GM21529 (cell line): Measurements from ENCODE around the gene SIRT3.

ENCODE experiments used
- ATAC-seq: cut with Tn5 transposase; IDR thresholded peaks from one replicate; pipeline ENCODE4 v1.9.1; 2021; ENCODE audit not compliant: unreplicated experiment

The SIRT3 gene

DNA sequence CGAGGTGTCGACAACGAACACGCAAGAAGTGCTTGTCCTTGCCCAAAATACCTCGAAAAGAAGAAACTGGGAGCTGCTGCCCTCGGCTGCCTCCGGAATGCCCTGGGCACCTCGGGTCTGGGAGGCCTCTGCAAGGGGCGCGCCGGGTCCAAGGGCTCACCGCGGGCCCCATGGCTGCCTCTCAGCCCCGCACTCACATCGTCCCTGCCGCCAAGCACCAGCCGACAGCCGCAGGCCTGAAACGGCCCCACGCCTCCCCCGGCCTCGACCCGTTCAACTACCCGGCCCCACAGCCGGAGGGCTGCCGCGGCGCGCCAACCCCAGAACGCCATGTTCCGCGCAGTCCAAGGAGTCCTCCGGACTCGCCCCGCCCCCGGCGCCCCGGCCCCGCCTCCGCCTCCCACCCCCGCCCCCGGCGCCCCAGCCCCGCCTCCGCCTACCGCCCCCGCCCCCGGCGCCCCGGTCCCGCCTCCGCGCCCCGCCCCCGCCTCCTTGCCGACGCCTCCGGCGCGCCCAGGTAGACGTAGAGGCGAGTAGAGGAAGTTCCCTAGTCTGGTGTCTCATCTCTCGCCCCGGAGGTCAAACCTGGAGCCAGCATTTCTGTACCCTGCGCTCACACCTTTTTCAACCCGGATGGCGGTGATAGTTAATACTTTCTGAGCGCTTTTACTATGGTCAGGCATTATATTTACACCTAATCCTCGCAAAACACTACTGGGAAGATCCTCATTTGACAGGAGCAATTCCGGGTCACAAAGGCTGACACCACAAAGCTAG lies at the start of gene SIRT3:
Gene SIRT3 (minus strand): TSS at position 346 of the 777 bp plus-strand sequence. CDS start 14 bp downstream, at position 332.
- ATAC-seq, result peak; percentile 74

DNA sequence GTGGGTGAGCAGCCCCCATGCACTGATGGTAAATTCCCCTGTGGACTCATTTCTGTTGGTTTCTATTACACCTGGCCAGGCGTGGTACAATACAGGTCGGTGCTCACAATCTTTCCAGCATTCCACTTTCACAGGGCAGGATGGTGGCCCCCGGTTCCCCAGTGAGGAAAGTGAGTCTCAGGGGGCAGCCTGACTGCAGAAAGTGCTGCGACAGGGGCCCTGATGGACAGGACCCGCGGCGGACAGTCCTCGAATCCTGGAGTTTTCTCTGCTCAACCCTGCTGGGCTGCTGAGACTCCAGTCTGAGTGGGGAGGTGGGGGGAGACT lies 49.7 kb upstream of the SIRT3 start:
- ATAC-seq, result no peak

DNA sequence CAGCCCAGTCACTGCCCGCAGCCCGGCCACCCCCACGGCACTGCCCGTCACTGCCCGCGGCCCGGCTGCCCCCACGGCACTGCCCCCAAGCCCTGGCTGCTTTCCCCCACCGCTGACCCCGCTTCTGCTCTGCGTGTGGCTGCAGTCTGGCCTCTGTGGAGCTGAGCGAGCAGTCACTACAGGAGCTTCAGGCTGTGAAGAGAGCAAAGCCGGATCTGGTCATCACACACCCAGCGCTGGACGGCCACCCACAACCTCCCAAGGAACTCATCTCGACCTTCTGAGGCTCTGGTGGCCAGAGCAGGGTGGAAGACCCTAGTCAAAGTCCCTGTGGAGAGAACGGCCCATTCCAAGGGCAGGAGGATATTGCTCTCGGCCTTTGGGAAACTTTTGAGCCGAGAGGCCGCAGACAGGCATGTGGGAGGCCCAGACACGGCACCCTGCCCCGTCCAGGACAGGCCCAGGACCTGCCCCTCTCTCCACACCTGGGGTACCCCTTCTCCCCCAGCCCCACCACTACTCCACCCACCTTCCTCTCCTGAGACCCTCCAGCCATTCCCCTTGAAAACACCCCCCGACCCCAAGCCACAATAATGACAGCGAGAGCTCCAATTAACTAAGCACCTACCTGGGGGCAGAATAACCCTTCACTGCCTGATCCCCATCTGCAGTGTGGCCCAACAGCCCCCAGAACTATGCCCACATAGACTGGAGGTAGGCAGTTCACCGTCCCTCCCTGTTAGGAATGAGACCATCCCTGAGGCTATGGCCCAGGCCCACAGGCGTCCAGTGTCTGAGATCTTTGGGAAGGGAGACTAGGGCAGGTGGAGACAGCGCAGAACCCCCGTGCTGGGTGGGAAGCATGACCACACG lies 49.1 kb upstream of the SIRT3 start:
- no peak for ATAC-seq

DNA sequence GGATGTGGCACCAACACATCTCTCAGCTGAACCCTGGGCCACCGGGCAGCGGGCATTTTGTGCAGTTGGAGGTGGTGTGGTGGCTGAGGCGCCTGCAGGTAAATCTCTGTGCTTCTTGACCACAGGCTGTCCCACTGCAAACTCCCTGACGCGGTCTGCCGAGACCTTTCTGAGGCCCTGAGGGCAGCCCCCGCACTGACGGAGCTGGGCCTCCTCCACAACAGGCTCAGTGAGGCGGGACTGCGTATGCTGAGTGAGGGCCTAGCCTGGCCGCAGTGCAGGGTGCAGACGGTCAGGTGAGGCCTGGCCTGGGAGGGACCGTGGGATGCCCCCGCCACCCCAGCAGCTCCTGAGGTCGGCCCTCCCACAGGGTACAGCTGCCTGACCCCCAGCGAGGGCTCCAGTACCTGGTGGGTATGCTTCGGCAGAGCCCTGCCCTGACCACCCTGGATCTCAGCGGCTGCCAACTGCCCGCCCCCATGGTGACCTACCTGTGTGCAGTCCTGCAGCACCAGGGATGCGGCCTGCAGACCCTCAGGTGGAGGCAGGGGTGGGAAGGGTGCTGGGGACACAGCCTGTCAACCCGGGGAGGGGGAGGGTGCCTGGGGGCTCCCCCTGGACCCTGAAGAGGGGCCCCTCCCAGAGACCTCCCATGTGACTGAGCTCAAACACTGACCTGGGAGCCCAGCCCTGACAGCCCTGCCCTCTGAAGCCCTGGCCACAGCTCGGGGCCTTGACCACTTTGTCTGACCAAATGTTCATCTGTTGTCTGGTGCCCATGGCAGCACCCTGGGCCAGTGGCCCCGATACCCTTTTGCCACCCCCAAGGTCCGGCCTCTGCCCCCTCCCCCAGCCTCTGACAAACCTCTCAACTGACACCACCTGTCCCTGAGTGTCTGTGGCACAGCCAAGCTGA lies 48.2 kb upstream of the SIRT3 start:
- ATAC-seq, result no peak

DNA sequence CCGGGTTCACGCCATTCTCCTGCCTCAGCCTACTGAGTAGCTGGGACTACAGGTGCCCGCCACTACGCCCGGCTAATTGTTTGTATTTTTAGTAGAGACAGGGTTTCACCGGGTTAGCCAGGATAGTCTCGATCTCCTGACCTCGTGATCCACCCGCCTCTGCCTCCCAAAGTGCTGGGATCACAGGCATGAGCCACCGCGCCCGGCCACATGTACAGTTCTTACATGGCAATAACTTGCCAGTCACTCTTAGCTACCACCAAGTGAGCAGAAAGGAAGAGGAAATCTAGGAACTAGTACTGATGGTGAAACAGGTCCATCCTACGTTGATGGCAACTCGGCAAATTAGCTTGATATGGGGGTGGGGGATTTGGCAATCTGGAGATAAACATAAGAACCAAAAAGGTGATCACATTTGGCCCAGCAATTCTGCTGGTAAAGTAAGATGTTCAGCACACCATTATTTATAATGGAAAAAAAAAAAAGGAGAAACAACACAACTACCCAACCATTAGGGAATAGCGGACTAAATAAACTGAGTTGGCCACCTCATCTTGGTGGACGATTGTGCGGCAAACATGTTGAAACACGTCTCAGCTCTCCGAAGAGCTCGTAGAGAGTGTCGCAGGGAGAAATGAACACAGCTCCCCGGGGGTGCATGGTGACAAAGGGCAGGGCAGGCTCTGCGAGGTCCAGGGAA lies 47.4 kb upstream of the SIRT3 start:
- ATAC-seq, result no peak

DNA sequence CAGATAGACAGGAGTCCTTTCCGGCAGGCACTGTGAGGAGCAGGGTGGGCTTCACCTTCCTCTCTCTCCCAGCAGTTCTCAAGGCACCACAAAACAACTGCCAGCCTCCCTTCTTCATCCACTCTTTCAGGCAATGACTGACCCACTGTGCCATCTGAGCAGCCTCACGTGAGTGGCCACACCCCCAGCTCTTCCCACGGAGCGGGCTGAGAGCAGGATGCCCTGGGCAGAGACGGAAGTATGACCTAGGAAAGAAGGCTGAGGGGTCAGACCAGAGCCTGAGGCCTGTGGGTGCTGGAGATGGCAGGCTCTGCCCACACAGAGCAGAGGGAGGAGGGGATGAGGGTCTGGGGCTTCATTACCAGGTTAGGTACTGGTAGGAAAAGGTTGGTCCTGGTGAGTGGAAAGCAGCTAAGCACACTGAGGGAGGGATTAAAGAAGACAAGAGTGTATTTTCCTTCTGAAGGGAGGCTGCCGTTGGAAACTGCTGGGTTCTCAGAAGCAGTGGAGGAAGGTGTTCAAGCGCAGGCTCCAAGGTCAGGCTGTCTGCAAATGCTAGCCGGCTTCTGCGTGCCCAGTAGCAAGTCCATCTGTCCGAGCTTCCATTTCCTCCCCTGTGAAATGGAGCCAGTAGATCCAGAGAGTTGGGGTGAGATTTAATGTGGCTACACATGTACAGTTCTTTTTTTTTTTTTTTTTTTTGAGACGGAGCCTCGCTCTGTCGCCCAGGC lies 46.7 kb upstream of the SIRT3 start:
- ATAC-seq, result no peak

DNA sequence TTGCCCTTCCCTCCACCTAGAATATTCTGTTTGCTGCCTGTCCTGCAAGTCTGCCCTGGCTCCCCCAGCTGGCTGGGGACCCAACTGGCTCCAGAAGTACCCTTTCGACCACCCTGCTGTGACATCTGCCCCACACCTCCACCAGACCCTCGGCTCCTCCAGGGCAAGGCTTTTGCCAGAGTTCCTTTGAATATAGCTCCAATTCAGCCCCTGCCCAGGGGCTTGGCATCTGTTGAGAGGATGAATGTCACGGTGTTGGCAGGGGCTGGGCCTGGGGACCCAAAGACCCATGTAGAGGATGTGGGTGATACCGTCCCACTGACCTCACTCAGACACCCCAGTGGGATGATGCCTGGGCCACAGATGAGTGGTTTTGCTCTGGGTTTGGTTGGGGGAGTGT lies 46.0 kb upstream of the SIRT3 start:
- ATAC-seq, result no peak

DNA sequence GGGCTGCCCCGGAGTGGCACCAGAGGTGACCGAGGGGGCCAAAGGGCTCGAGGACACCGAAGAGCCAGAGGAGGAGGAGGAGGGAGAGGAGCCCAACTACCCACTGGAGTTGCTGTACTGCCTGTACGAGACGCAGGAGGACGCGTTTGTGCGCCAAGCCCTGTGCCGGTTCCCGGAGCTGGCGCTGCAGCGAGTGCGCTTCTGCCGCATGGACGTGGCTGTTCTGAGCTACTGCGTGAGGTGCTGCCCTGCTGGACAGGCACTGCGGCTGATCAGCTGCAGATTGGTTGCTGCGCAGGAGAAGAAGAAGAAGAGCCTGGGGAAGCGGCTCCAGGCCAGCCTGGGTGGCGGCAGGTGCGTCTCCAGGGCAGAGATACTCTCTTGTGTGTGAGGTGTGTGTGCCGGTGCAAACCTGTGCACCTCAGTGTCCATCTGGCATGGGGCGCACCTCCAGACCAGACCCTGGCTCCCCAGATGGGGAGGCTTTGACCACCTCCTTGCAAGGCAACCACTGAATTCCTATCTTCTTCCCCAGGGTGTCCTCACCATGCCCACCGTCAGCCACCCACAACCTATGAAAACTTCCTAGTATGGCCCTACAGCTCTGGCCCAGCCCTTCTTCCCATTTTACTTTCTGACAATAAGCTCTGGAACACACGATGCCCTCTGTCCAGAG lies 45.5 kb upstream of the SIRT3 start:
- no peak for ATAC-seq

DNA sequence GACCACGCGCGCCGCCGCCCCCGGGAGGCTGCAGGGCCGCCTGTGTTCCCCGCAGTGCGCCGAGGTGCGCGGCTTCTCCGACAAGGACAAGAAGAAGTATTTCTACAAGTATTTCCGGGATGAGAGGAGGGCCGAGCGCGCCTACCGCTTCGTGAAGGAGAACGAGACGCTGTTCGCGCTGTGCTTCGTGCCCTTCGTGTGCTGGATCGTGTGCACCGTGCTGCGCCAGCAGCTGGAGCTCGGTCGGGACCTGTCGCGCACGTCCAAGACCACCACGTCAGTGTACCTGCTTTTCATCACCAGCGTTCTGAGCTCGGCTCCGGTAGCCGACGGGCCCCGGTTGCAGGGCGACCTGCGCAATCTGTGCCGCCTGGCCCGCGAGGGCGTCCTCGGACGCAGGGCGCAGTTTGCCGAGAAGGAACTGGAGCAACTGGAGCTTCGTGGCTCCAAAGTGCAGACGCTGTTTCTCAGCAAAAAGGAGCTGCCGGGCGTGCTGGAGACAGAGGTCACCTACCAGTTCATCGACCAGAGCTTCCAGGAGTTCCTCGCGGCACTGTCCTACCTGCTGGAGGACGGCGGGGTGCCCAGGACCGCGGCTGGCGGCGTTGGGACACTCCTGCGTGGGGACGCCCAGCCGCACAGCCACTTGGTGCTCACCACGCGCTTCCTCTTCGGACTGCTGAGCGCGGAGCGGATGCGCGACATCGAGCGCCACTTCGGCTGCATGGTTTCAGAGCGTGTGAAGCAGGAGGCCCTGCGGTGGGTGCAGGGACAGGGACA lies 44.8 kb upstream of the SIRT3 start:
- no peak for ATAC-seq

DNA sequence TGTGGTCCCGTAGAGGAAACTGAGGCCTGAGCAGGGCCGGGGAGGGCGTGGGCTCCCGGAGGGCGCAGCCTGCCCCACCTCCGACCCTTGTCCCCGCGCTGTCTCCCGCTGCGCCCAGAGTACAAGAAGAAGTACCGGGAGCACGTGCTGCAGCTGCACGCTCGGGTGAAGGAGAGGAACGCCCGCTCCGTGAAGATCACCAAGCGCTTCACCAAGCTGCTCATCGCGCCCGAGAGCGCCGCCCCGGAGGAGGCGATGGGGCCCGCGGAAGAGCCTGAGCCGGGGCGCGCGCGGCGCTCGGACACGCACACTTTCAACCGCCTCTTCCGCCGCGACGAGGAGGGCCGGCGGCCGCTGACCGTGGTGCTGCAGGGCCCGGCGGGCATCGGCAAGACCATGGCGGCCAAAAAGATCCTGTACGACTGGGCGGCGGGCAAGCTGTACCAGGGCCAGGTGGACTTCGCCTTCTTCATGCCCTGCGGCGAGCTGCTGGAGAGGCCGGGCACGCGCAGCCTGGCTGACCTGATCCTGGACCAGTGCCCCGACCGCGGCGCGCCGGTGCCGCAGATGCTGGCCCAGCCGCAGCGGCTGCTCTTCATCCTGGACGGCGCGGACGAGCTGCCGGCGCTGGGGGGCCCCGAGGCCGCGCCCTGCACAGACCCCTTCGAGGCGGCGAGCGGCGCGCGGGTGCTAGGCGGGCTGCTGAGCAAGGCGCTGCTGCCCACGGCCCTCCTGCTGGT lies 44.0 kb upstream of the SIRT3 start:
- no peak for ATAC-seq

DNA sequence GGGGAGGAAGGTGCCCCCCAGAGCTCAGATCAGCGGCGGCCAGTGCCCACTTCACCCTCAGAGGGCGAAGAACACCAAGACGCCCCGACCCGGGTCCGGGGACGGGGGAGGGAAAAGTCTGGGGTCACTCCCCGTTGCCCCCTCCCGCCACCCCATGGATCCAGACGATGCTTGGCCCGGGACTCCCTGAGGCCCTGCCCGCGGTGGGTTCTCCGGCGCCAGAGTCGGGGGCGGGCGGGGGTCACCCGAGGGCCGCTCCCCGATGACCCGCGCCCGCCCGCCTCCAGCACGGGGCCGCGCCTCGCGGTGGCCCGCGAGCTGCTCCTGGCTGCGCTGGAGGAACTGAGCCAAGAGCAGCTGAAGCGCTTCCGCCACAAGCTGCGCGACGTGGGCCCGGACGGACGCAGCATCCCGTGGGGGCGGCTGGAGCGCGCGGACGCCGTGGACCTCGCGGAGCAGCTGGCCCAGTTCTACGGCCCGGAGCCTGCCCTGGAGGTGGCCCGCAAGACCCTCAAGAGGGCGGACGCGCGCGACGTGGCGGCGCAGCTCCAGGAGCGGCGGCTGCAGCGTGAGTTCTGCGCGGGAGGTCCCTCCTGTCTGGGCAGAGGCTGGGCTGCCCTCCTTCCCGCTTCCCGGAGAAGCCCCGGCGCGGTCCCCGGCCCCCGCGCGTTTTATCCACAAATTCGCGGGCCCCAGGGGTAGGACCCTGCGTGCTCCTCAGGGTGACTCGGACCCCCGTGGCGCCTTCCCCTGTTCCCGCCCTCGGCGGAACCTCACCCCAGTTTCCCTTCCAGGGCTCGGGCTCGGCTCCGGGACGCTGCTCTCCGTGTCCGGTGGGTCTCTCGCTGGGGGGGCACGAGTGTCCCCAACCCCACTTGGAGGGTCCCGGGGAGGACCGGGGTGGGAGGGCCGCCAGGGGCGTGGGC lies 43.2 kb upstream of the SIRT3 start:
- no peak for ATAC-seq

DNA sequence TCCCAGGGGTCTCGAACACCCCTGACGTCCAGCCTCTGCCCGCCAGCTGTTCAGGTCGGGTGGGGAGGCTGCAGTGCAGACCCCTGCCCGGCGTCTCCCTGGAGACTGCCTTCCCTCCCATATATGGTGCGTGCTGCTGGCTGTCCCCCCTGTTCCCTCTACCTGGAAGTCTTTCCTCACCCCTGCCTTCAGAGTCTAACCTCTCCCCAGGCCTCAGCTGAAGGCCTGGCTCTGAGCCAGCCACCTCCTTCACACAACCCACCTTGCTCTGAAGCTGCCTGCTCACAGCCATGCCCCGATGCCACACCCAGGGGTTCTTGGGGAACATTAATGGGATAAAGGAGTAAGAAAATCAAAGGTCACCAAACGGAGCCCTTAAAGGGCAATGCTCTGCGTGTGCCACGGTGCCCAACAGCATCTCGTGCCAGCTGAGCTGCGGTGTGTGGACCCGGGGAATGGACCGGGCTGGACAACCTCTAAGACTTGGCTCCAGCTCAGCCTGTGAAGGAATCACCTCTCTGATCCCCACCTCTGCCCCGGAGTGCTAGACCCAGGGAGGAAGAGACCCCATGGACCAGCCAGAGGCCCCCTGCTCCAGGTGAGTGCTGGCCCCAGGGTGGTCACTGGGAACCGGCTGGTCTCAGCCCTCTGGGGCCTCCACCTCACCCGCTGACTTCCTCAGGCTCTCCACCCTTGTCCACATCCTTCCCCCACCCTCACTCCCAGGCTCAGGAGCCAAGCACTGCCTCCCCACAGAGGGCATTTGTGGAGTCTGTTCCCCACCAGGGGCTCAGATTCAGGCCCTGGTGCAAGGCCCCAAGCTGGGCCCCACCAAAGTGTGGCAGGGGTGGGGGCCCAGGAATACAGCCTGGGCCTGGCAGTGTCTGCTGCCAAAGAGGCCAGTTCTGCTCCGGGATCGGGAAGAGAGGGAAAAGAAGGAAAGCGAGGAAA lies 42.1 kb upstream of the SIRT3 start, which contains the start of gene NLRP6:
Gene NLRP6 (plus strand): TSS at position 407 of the 951 bp plus-strand sequence. CDS start 163 bp downstream, at position 570.
- ATAC-seq, result no peak

DNA sequence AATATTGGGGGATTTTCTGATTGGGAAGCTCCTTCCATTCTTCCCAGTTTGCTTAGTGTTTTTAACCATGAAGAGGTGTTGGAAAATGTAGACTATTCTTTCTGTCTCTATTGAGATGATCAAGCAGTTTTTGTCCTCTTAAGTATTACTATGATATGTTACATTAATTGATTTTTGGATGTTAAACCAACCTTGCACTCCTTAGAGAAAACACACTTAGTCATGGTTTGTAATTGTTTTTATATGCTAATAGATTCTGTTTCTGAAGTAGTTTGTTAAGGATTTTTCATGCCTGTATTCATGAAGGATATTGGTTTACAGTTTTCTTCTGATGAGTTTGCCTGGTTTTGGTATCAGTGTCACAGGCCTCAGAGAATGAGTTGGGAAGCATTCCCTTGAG lies 40.1 kb upstream of the SIRT3 start:
- ATAC-seq, result no peak

DNA sequence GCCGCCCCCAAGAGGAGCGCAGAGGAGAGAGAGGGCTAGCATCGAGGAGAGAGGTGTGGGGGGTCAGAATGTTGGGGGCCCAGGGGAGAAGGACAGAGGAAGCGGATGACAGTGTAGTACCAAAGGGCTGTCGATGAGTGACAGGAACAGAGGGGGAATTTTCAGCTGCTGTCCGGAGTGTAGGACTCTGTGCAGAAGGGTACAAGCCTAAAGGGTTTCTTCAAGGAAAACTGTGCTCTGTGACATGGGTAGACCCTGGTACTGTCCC lies 36.7 kb upstream of the SIRT3 start:
- no peak for ATAC-seq

DNA sequence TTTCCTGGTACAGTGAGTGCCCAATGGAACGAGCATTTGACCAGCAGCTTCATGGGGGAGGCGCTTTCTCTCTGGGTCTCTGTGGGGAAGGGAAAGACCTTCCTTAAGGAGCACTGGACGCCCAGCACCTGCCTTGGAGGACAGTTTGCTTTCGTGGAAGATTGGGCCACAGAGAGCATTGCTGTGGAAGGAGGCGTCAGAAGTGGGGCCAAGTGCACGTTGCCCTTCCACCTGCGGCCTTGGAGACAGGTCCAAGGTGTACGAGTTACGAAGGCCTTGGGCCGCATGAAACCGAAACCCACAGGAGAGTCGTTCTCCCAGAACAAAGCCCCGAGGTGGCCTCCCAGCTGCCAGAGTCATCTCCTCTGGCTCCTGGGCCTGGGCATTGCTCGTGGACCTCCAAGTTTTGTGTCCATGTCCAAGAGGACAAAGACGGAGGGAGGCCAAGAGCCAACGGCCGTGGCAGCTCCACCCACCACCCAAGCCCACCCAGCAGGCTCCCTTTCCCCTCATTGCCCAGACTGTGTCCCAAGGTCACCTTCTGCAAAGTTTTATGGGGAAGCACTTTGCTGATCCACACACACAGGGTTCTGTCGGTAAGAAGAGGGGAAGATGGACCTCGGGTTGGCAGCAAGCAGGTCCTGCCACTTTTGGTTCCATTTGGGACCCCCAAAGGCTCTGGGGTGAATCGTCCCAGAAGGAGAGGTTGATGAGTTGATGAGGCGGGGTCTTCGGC lies 36.2 kb upstream of the SIRT3 start:
- no peak for ATAC-seq
